Body of pancreas (tissue), 4 donors: ENCODE data around the gene KDM1B. TPM values are rescaled to one million over a fixed set of nuclear protein-coding genes. Genes with fewer than 3 reads are reported as not detected.

ENCODE experiments used
- ATAC-seq: fragments of 150-250 bp; one replicate; pipeline ENCODE4 v1.9.1; 2016
- DNase-seq, 4 donors: peaks; one replicate each; pipeline ENCODE4 v3.0.0-alpha.2; 2019
- H3K27ac ChIP-seq, 4 donors: fragments of 200-600 bp; sonication (generic); 1 replicate in 3 of 4; 2 replicates in 1 of 4; pipeline versions ENCODE4 v1.5.1 to v1.6.1; 2016 to 2019; ENCODE audit warnings: mild to moderate bottlenecking in 1 of 4, mixed read lengths in 1 of 4, moderate library complexity in 1 of 4
- H3K27me3 ChIP-seq, 2 donors: fragments of 200-600 bp; sonication (generic); one replicate each; pipeline ENCODE4 v1.6.0; 2016; ENCODE audit warnings: mild to moderate bottlenecking in 1 of 2
- H3K36me3 ChIP-seq, 2 donors: fragments of 200-600 bp; sonication (generic); replicated peaks in 1 of 2; 2 replicates each; pipeline ENCODE4 v1.5.1; 2016; ENCODE audit warnings: low read depth in 2 of 2; ENCODE audit not compliant: insufficient read depth in 1 of 2
- H3K4me1 ChIP-seq: fragments of 200-600 bp; sonication (generic); one replicate; pipeline ENCODE4 v1.6.0; 2016
- H3K4me3 ChIP-seq, 2 donors: fragments of 200-600 bp; sonication (generic); 1 replicate in 1 of 2; 2 replicates in 1 of 2; pipeline ENCODE4 v1.5.1; 2016 to 2019
- H3K9me3 ChIP-seq, 3 donors: fragments of 200-600 bp; sonication (generic); 1 replicate in 2 of 3; 2 replicates in 1 of 3; pipeline ENCODE4 v1.5.1; 2016
- CTCF ChIP-seq, 7 experiments: fragments of 450-650 bp in 4 of 7; fragments of 200-600 bp in 3 of 7; sonication (generic) in 3 of 7; IDR thresholded peaks; one replicate each; pipeline ENCODE4 v1.5.1; 2016 to 2019; ENCODE audit warnings: antibody characterized with exemption in 7 of 7
- POLR2A ChIP-seq, 3 donors: fragments of 450-650 bp; IDR thresholded peaks; one replicate each; pipeline ENCODE4 v1.6.1; 2016; ENCODE audit warnings: antibody characterized with exemption in 3 of 3, mild to moderate bottlenecking in 2 of 3
- WGBS, 2 donors: methylation state at CpG; one replicate each; pipeline ENCODE4 v1.1.5; 2017; 5-methylcytosine and 5-hydroxymethylcytosine counted together
- intact Hi-C: fragments of 100-400 bp; cut with DNase I; formaldehyde crosslinking; loops from one replicate; pipeline ENCODE4 v1.15.1; 2023
- total RNA-seq, 2 donors: library from RNA; depleted of rRNA; stranded (reverse); fragments of >200 nt; gene quantifications; one replicate each; pipeline ENCODE4 v1.1.0, GENCODE V29; 2016

The KDM1B gene
- total RNA-seq, 2 donors from 2014 or later, result 4.6 to 12.7 TPM

GRCh38 chr6:18154507-18155149 lies 594 bp upstream of the KDM1B start, which contains the start of gene TPMT:
TSS of gene TPMT (minus strand) at chr6:18155077. CDS start at chr6:18149127, 5,950 bp downstream.
- TF ChIP-seq CTCF (IDR thresholded peaks at IDR 0.05) (no peak), POLR2A (IDR thresholded peaks at IDR 0.05) (peak; percentile 75 to 96 (median 96))
- no peak for ATAC-seq
- 0 to 1% methylated on average over 16 to 30 of the region's 34 CpGs for WGBS, 2 donors
- DNase-seq, result peak; percentile 37 to 48 (median 48)
- intact Hi-C loops, result no loop called here
- Histone ChIP-seq H3K4me3 (peak within 1 kb of the TSS; percentile 57 to 83), H3K27me3 (no peaks in the 10 kb centered on the region), H3K36me3 (no peaks in the 10 kb centered on the region), H3K4me1 (peaks cover 29% of the 10 kb centered on the region), H3K27ac (peak within 1 kb of the TSS; percentile 87 to 95 (median 92)), H3K9me3 (no peaks in the 10 kb centered on the region)

- intact Hi-C loops, result no loop called here
- WGBS, 2 donors, result 0% methylated on average over 13 to 26 of the region's 26 CpGs
- H3K4me1 ChIP-seq, result peaks cover 29% of the 10 kb centered on the region
These were observed 721 bp downstream of the KDM1B start for GRCh38 chr6:18155864-18156421.

GRCh38 chr6:18160911-18161310 lies 5.7 kb downstream of the KDM1B start:
- DNase-seq (no peak), ATAC-seq (no peak)
- WGBS, 2 donors, result 82 to 100% methylated on average over 1 of the region's 1 CpG
- no peak overlapping the region for H3K27ac ChIP-seq
- H3K36me3 ChIP-seq, result peaks cover 0 to 17% of the 10 kb centered on the region in 2 donors
- no peak for TF ChIP-seq POLR2A (IDR thresholded peaks at IDR 0.05)
- TF ChIP-seq CTCF (IDR thresholded peaks at IDR 0.05), result no peak
- no peak overlapping the region for H3K4me3 ChIP-seq
- H3K4me1 ChIP-seq, result peaks cover 8% of the 10 kb centered on the region
- H3K27me3 ChIP-seq, result no peaks in the 10 kb centered on the region
- H3K9me3 ChIP-seq, result no peaks in the 10 kb centered on the region
- intact Hi-C loops, result no loop called here

More at GRCh38 chr6:18155864-18156421, 721 bp downstream of the KDM1B start:
- DNase-seq (peak; percentile 86 to 94 (median 92)), ATAC-seq (peak; percentile 64)
- TF ChIP-seq CTCF (IDR thresholded peaks at IDR 0.05), result peak in 6 of 7 experiments; percentile 21 to 53 (median 46)
- peak in 2 of 3 donors; percentile 40 to 62 for TF ChIP-seq POLR2A (IDR thresholded peaks at IDR 0.05)
- no peaks in the 10 kb centered on the region for H3K27me3 ChIP-seq
- H3K4me3 ChIP-seq, result peak overlapping the region; percentile 57 to 83
- no peaks in the 10 kb centered on the region for H3K9me3 ChIP-seq
- peak overlapping the region; percentile 87 to 95 (median 92) for H3K27ac ChIP-seq
- H3K36me3 ChIP-seq, result peaks cover 0 to 2% of the 10 kb centered on the region in 2 donors

GRCh38 chr6:18161431-18161830 lies 6.2 kb downstream of the KDM1B start:
- Histone ChIP-seq H3K4me1 (peaks cover 3% of the 10 kb centered on the region), H3K4me3 (no peak overlapping the region), H3K27me3 (no peaks in the 10 kb centered on the region), H3K9me3 (no peaks in the 10 kb centered on the region), H3K27ac (no peak overlapping the region), H3K36me3 (peaks cover 0 to 20% of the 10 kb centered on the region in 2 donors)
- intact Hi-C loops, result no loop called here
- 72 to 82% methylated on average over 2 of the region's 2 CpGs for WGBS, 2 donors
- TF ChIP-seq POLR2A (IDR thresholded peaks at IDR 0.05) (no peak), CTCF (IDR thresholded peaks at IDR 0.05) (no peak)
- ATAC-seq, result no peak
- no peak for DNase-seq
